Central memory CD4-positive, alpha-beta T cell (primary cell): Measurements from ENCODE around the gene SPHK1.
A peak's percentile ranks its signal among the peaks of the same experiment; 100 is the strongest.

Experiments
- DNase-seq: peaks from one replicate; pipeline ENCODE4 v3.0.0; 2022

Gene SPHK1

GRCh38 chr17:76408037-76408849 lies 23.8 kb downstream of the SPHK1 start:
- DNase-seq = peak; percentile 57

DNA sequence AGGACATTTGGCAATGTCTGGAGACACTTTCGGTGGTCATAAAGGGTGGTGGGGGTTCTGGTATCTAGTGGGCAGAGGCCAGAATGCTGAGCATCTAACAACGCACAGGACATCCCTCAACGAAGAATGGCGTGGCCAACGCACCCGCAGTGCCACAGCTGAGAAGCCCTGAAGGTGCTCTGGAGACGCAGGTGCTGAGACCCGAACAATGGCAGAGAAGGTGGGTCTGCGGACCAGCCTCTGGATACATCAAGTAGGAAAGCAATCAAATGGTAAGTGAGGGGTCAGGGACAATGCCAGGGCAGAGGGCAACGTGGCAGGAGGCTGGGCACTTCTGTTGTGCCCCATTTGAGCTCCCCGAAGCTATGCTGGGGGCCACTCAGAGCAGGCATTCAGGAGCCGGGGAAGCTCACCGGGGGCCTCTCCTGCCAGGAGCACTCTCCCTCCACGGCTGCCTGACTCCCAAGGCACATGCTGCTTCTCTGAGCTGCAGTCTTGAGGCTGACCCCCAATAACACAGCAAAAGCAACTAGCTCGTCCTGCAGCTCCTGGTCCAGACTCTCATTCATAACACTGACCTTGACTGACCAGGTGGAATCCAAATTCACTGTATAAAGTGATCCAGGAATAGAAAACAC lies 26.0 kb downstream of the SPHK1 start:
- DNase-seq = no peak

- DNase-seq = no peak
Measured at GRCh38 chr17:76411247-76411646, 26.8 kb downstream of the SPHK1 start.

GRCh38 chr17:76414334-76415295 lies 30.2 kb downstream of the SPHK1 start:
- DNase-seq = no peak

- no peak for DNase-seq
Measured at GRCh38 chr17:76415786-76416185, 31.4 kb downstream of the SPHK1 start.

DNA sequence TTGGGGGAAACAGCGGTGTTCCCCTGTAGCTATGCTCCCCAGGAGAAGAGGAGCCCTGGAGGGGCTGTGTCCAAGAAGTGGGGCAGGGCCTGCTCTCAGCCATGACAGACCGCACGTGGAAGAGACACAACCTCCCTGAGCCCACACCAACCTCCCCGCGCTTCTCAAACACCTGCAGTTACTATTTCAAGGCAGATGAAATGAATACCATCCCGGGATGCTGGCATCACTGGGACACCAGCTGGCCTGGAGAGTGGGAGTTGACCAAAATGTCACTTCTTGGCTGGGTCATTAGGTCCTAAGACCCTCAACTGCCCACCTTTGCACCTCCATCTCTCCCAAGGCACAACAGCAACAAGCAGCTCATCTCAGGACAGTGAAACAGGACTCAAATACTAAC lies 32.0 kb downstream of the SPHK1 start:
- DNase-seq = no peak

DNA sequence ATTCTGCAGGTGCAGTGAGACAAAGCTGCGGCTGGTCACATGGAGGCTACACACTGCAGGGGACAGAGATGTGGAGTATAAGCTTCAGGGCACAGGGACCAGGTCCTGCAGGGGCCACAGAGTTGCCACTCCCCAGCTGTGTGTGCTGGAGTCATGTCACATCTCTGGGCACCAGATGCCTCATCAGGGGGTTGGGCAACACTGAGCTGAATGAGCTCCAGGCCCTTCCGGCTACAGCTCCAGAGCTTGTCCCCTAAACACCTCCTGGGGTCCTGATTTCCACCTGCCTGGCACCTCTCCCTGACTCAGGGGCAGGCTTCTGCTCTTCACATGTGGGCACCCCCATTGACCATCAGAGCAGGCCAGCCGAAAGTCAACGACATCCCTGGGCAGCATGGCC lies 32.5 kb downstream of the SPHK1 start:
- no peak for DNase-seq

DNA sequence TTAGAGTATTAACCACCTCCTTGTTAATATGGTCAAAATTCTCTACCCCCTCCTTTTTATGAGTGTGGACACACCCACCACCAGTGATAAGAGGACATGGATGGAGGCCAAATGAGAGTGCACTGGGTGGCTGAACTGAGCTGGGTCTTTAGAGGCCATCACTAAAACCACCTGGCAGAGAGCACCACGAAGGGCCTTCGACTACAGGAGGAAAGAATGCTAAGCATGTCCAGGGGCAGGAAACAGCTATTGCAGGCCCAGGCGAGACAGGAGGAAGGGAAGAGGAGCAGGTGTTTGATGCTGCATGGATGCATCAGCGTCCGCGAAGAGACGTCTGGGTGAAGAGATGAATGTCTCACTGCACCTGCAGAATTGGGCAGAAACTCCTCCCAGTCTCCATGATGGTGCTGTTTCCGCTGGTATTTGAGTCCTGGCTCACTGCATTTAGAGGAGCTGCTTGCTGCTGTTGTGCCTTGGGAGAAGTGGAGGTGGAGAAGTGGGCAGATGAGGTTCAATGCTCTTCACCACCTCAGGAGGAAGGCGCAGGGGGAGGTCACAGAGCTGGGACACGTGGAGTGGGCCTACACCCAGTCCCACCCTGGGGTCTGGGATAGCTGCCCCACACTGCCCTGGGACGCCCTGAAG lies 33.2 kb downstream of the SPHK1 start:
- DNase-seq = no peak

DNA sequence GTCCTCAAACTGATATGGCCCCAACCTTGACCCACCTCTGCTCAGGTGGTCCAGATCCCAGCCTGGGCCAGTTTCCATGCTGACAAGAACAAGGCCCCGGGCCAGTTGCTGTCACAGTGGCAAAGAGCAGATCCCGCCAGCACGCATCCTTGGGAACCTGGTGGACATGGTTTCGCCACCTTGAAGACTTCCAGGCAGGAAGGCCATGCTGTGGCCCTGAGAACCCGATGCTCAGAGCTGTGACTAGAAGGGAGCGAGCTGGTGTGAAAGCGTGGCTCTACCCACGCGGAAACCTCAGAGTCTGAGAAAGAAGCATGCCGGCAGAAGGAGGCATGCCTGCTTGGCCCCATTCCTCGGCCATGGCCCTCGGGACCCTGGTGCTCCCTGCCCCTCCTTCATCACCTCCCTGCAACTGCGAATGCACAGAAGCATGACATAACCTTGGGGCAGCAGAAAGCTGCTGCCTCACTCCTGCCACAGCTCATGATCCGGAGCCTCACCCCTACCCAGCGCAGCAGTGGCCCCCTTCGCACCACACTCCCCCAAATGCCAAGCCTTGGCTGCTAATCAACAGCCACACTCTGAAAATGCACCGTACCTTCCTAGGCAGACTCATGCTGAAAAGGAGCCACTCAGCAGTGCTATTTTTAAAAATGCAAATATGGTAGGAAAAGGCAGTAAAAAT lies 35.3 kb downstream of the SPHK1 start:
- DNase-seq = no peak

DNA sequence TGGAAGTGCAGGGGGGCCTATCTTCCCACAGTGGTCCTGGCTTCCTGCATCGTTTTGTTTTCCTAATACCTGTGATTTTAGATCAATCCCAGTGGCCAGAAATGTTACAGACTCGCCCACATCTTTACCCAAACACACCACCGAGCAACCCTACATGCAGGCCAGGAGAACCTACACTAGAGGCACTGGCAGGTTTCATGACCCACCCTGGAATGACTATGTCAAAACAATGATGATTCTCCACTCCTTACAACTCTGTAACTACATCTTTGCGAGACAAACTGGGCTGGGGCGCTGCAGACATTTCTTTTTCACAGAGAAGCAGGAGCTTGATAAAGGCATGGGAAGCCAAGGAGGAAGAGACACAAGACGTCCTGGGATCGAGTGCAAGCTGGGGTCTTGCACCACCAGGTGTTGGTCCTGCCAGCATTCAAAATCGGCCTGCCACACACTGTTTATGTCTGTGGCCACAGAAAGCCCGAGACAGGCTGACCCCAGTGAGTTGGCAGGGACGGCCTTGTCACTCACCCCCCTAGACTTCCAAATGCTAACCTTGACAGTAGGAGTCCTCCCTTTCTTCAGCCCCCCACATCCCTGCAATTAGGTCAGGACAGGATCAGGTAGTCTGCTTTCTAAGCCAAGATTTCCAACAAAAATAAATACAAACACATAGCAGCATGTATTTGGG lies 36.1 kb downstream of the SPHK1 start:
- no peak for DNase-seq

- no peak for DNase-seq
Measured at GRCh38 chr17:76421044-76421407, 36.6 kb downstream of the SPHK1 start.

DNA sequence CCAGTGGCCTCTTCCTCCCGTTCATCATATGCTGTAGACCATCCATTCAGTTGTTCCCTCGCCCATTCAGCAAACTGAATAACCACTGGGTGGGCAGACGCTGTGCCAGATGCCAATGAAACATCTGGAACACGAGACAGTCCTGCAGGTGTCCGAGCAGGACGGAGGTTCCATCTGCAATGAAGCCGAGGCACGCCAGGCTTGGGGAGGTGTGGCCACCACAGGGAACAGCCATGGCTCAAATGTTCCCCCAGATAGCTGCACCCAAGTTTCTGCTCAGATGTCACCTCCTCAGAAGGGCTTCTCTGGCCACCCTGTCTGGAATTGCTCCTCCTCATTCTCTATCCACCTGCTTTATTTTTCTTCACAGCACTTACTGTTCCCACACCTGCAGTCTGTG lies 38.0 kb downstream of the SPHK1 start:
- no peak for DNase-seq

DNA sequence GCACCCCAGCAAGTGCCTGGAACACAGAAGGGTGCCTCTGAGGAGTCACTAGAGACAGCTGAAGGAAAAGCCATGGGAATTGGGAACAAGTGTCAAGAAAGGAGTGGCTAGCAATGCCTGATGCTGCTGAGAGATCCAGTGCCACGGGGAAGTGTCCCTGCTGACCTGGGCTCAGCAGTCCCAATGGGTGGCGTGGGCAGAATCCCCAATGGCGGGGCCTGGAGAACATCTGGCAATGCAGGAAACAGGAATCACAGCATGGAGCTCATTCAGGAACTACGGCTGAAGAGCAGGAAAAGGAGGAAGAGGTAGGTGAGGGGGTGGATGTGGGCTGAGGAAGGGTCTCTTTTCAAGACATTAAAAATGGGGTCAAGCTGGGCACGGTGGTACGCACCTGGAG lies 38.5 kb downstream of the SPHK1 start:
- no peak for DNase-seq

DNA sequence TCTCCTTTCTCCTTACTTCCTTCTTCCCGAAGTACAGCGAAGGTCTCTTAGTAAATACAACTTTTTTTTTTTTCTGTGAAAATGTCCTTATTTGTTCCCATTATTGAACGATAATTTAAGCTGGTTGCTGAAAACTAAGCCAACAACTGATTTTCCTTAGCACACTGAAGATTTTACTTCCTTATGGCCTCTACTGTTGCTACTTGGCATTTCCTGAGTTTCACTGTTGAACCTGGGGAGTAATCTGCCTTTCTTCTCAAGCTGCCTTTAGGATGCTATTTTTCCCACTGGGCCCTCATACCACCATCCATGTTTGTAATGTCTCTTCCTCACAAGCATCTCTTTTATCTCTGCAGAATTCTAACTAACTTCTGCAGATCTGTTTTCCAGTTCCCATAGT lies 42.4 kb downstream of the SPHK1 start:
- no peak for DNase-seq

GRCh38 chr17:76427501-76428231 lies 43.3 kb downstream of the SPHK1 start:
- DNase-seq = no peak

DNA sequence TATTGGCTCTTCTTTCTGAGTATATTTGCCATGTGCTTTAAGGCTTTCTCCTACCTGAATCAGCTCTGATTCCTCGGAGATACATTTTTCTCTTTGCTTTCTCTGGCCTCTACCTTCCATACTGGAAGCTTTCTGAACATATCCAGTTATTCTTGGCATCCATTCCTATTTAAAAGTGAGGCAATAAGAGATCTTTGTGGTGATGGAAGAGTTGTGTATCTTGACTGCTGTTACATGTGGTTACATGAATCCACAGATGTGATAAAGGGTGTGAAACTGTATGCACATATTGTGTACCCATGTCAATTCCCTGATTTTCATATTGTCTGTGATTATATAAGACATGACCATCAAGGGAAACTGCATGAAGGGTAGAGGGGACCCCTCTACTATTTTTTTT lies 44.1 kb downstream of the SPHK1 start:
- no peak for DNase-seq

- DNase-seq = no peak
Measured at GRCh38 chr17:76431509-76431908, 47.1 kb downstream of the SPHK1 start.

GRCh38 chr17:76432004-76432403 lies 47.6 kb downstream of the SPHK1 start:
- no peak for DNase-seq

DNA sequence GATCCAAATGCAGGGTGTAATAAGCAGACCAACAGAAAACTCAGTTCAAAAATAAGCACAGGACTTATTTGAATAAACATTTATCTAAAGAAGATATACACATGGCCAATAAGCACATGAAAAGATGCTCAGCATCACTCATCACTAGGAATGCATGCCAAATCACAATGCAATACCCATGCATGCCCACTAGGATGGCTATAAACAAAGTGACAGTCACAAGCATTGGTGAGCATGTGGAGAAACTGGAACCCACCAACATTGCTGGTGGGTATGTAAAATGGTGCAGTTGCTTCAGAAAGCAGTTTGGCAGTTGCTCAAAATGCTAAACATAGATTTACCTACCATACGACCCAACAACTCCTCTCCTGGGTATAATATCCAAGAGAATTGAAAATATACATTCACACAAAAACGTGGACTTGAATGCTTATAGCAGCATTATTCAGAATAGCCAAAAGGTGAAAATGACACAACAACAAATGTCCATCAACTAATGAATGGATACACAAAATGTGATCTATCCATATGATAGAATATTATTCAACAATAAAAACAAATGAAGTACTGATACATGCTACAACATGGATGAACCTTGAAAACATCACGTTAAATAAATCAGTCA lies 48.4 kb downstream of the SPHK1 start:
- DNase-seq = no peak

DNA sequence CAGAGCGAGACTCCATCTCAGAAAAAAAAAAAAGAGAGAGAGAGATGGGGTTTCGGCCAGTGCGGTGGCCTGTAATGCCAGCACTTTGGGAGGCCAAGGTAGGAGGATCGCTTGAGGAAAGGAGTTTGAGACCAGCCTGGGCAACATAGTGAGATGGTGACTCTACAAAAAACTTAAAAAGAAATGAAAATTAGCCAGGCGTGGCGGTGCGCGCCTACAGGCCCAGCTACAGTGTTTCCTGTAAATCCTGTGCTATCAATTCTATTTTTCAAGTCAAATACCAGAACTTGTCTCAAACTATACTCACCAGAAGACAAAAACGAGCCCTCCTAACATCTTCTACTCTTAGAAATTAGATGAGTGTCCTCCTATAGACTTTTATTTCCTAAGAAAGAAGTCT lies 49.3 kb downstream of the SPHK1 start:
- DNase-seq = no peak

DNA sequence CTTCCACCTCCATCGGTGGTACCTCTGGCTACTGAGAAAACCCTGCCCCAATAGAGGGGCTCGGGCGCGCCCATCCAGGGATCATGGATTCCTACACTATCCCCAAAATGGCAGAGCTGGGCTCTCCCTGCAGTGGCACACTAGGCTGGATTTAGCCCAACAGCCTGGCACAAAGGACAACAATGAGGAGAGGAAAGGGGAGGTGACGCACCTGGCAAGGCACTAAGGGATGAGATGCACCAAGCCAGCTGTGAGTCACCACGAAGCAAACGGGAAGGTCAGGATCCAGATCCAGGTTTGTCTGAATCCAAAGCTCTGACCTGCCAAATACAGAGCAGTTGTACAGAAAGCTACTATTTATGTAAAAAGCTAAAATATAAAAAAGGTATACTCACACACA lies 50.5 kb downstream of the SPHK1 start:
- no peak for DNase-seq
